H1 (cell line): ENCODE data around the gene ABL2. TPM values are rescaled to one million over a fixed set of nuclear protein-coding genes. Genes with fewer than 3 reads are reported as not detected.

Source experiments
- CTCF ChIA-PET: fragments of 300-600 bp; sonication (Branson Sonifier 250); formaldehyde crosslinking; loops from one replicate; lab custom pipeline; 2021; ENCODE audit not compliant: partially characterized antibody; lab: Charles Lee
- POLR2A ChIA-PET: fragments of 300-600 bp; sonication (Branson Sonifier 250); formaldehyde crosslinking; loops from one replicate; lab custom pipeline; 2021; ENCODE audit warnings: inconsistent platforms; ENCODE audit not compliant: partially characterized antibody; lab: Charles Lee
- DNase-seq, 2 experiments: peaks; one replicate each; pipeline versions ENCODE4 v3.0.0 to v3.0.0-alpha.2; 2010 to 2022; ENCODE audit warnings: low spot score in 2 of 2, low read depth in 1 of 2, mixed read lengths in 1 of 2
- FAIRE-seq: peaks from 2 replicates; lab custom pipeline; 2011; peaks lifted over from hg19 to GRCh38; lab: Jason Lieb, UNC
- H2AFZ ChIP-seq: 2 replicates; pipeline ENCODE4 v1.8.1; 2012; ENCODE audit warnings: low read length, inconsistent platforms
- H2AK5ac ChIP-seq: 2 replicates; pipeline ENCODE4 v1.6.1; 2013; ENCODE audit warnings: low read depth, low read length
- H2BK120ac ChIP-seq: replicated peaks from 2 replicates; pipeline ENCODE3; 2013; ENCODE audit warnings: low read depth, low read length, inconsistent platforms
- H2BK12ac ChIP-seq: 2 replicates; pipeline ENCODE4 v1.6.1; 2013; ENCODE audit warnings: low read depth, low read length
- H2BK15ac ChIP-seq: 2 replicates; pipeline ENCODE4 v1.6.1; 2013; ENCODE audit warnings: low read length
- H2BK20ac ChIP-seq: 2 replicates; pipeline ENCODE4 v1.6.1; 2013; ENCODE audit warnings: low read length
- H2BK5ac ChIP-seq: 2 replicates; pipeline ENCODE4 v1.6.1; 2013; ENCODE audit warnings: low read depth, low read length
- H3K14ac ChIP-seq: 2 replicates; pipeline ENCODE4 v1.6.1; 2013; ENCODE audit warnings: inconsistent platforms; ENCODE audit not compliant: insufficient read length
- H3K18ac ChIP-seq: 2 replicates; pipeline ENCODE4 v1.6.1; 2013; ENCODE audit warnings: low read length; ENCODE audit errors: extremely low read depth
- H3K23ac ChIP-seq: 2 replicates; pipeline ENCODE4 v1.6.1; 2013; ENCODE audit warnings: inconsistent platforms; ENCODE audit not compliant: insufficient read length
- H3K23me2 ChIP-seq: 2 replicates; pipeline ENCODE4 v1.6.1; 2013; ENCODE audit warnings: low read depth, low read length
- H3K27ac ChIP-seq: 2 replicates; pipeline ENCODE4 v1.6.1; 2011; ENCODE audit warnings: low read depth, low read length, inconsistent platforms
- H3K27me3 ChIP-seq, 4 experiments: replicated peaks in 1 of 4; 1 replicate in 1 of 4; 2 replicates in 3 of 4; pipeline versions ENCODE4 v1.6.1 to v1.8.1; 2011 to 2013; ENCODE audit warnings: low read length in 3 of 4, mild to moderate bottlenecking in 3 of 4, inconsistent platforms in 2 of 4, mixed read lengths in 2 of 4, moderate library complexity in 1 of 4; ENCODE audit not compliant: control insufficient read depth in 3 of 4, insufficient read depth in 3 of 4; ENCODE audit errors: extremely low read depth in 1 of 4
- H3K36me3 ChIP-seq, 4 experiments: 2 replicates each; pipeline versions ENCODE4 v1.6.1 to v1.8.1; 2011 to 2013; ENCODE audit warnings: mild to moderate bottlenecking in 4 of 4, low read length in 3 of 4, moderate library complexity in 2 of 4, control low read depth in 1 of 4, inconsistent platforms in 1 of 4; ENCODE audit not compliant: insufficient read depth in 4 of 4, control insufficient read depth in 2 of 4
- H3K4ac ChIP-seq: replicated peaks from 2 replicates; pipeline ENCODE3; 2013; ENCODE audit warnings: low read length, low read depth, mixed read lengths, inconsistent platforms; ENCODE audit not compliant: insufficient read length
- H3K4me1 ChIP-seq, 4 experiments: replicated peaks in 1 of 4; 1 replicate in 1 of 4; 2 replicates in 3 of 4; pipeline versions ENCODE4 v1.6.1 to v1.8.1; 2011 to 2013; ENCODE audit warnings: low read length in 3 of 4, inconsistent platforms in 2 of 4, mixed read lengths in 1 of 4; ENCODE audit not compliant: insufficient read depth in 4 of 4, control insufficient read depth in 3 of 4
- H3K4me2 ChIP-seq, 2 experiments: 2 replicates each; pipeline versions ENCODE4 v1.6.1 to v1.8.1; 2011 to 2013; ENCODE audit warnings: low read depth in 2 of 2, low read length in 2 of 2, control low read depth in 1 of 2, inconsistent platforms in 1 of 2, mild to moderate bottlenecking in 1 of 2; ENCODE audit not compliant: insufficient read depth in 1 of 2
- H3K4me3 ChIP-seq, 4 experiments: fragments of 200-600, 300-600 bp in 1 of 4; sonication (generic), shearing (Covaris generic), sonication (Bioruptor Twin) in 1 of 4; 2 replicates each; pipeline versions ENCODE4 v1.5.1 to v1.8.1; 2011 to 2016; ENCODE audit warnings: low read length in 4 of 4, low read depth in 3 of 4, control low read depth in 2 of 4, inconsistent platforms in 2 of 4, mild to moderate bottlenecking in 2 of 4, mixed read lengths in 1 of 4, moderate library complexity in 1 of 4; ENCODE audit not compliant: insufficient read depth in 2 of 4; ENCODE audit errors: extremely low read depth in 1 of 4
- H3K56ac ChIP-seq: replicated peaks from 2 replicates; pipeline ENCODE3; 2013; ENCODE audit warnings: low read depth, mild to moderate bottlenecking, mixed read lengths, low read length, inconsistent platforms; ENCODE audit not compliant: insufficient read length
- H3K79me1 ChIP-seq: 2 replicates; pipeline ENCODE4 v1.6.1; 2013; ENCODE audit warnings: low read depth, low read length, control low read depth
- H3K79me2 ChIP-seq, 2 experiments: 2 replicates each; pipeline versions ENCODE4 v1.6.1 to v1.8.1; 2012 to 2013; ENCODE audit warnings: low read length in 2 of 2, mild to moderate bottlenecking in 2 of 2, inconsistent platforms in 1 of 2; ENCODE audit not compliant: insufficient read depth in 2 of 2, control insufficient read depth in 1 of 2
- H3K9ac ChIP-seq, 4 experiments: replicated peaks in 1 of 4; 1 replicate in 1 of 4; 2 replicates in 3 of 4; pipeline versions ENCODE4 v1.6.1 to v1.8.1; 2011 to 2013; ENCODE audit warnings: low read depth in 3 of 4, low read length in 3 of 4, control low read depth in 2 of 4, mild to moderate bottlenecking in 2 of 4, moderate library complexity in 2 of 4, inconsistent platforms in 1 of 4; ENCODE audit errors: extremely low read depth in 1 of 4
- H3K9me3 ChIP-seq, 2 experiments: 2 replicates each; pipeline versions ENCODE4 v1.6.1 to v1.8.1; 2012 to 2013; ENCODE audit warnings: mild to moderate bottlenecking in 2 of 2, moderate library complexity in 2 of 2, control low read depth in 1 of 2, inconsistent platforms in 1 of 2, low read depth in 1 of 2, low read length in 1 of 2, mixed read lengths in 1 of 2; ENCODE audit not compliant: insufficient read depth in 2 of 2
- H4K20me1 ChIP-seq, 2 experiments: replicated peaks in 1 of 2; 2 replicates each; pipeline versions ENCODE3 to v1.8.1; 2011 to 2013; ENCODE audit warnings: inconsistent platforms in 2 of 2, low read length in 2 of 2, mild to moderate bottlenecking in 1 of 2; ENCODE audit not compliant: insufficient read depth in 2 of 2, control insufficient read depth in 1 of 2
- H4K5ac ChIP-seq: 2 replicates; pipeline ENCODE4 v1.6.1; 2013; ENCODE audit warnings: low read length, low read depth, mixed read lengths, inconsistent platforms; ENCODE audit not compliant: insufficient read length
- H4K8ac ChIP-seq: 2 replicates; pipeline ENCODE4 v1.8.0; 2013; ENCODE audit warnings: mild to moderate bottlenecking, moderate library complexity, low read length, inconsistent platforms; ENCODE audit not compliant: insufficient read depth; ENCODE audit errors: extremely low read depth
- H4K91ac ChIP-seq: replicated peaks from 2 replicates; pipeline ENCODE3; 2013; ENCODE audit warnings: low read length, mixed read lengths, inconsistent platforms; ENCODE audit not compliant: insufficient read length
- BACH1 ChIP-seq: IDR thresholded peaks from 2 replicates; pipeline ENCODE4 v1.6.1; 2012; ENCODE audit warnings: low read length, improper control_type of control experiment
- CHD1 ChIP-seq: IDR thresholded peaks from 2 replicates; pipeline ENCODE4 v1.6.1; 2012; ENCODE audit warnings: low read depth, low read length, improper control_type of control experiment
- EZH2 ChIP-seq: fragments of 200-600 bp; sonication (generic); IDR thresholded peaks from 2 replicates; pipeline ENCODE4 v1.7.1; 2012; ENCODE audit warnings: low read depth, mild to moderate bottlenecking, moderate library complexity, low read length, inconsistent platforms; ENCODE audit not compliant: severe bottlenecking
- JUN ChIP-seq: IDR thresholded peaks from 2 replicates; pipeline ENCODE4 v1.6.1; 2011; ENCODE audit warnings: low read depth, mild to moderate bottlenecking, improper control_type of control experiment, low read length
- POU5F1 ChIP-seq: IDR thresholded peaks from 2 replicates; pipeline ENCODE4 v1.6.1; 2011; ENCODE audit warnings: low read depth, mild to moderate bottlenecking, low read length, moderate library complexity
- RBBP5 ChIP-seq: IDR thresholded peaks from 2 replicates; pipeline ENCODE4 v1.7.1; 2012; ENCODE audit warnings: low read depth, mild to moderate bottlenecking, inconsistent platforms, low read length, moderate library complexity, borderline replicate concordance
- SAP30 ChIP-seq: fragments of 300-600 bp; sonication (generic); IDR thresholded peaks from 2 replicates; pipeline ENCODE4 v1.7.1; 2012; ENCODE audit warnings: low read length, moderate library complexity, mild to moderate bottlenecking, inconsistent platforms; ENCODE audit not compliant: insufficient read depth, insufficient replicate concordance
- SIN3A ChIP-seq, 2 experiments: IDR thresholded peaks in 1 of 2; conservative IDR thresholded peaks in 1 of 2; 2 replicates each; pipeline ENCODE4 v1.6.1; 2011 to 2012; ENCODE audit warnings: low read length in 2 of 2, improper control_type of control experiment in 1 of 2, low read depth in 1 of 2, mild to moderate bottlenecking in 1 of 2
- SP1 ChIP-seq: IDR thresholded peaks from 2 replicates; pipeline ENCODE4 v1.6.1; 2011; ENCODE audit warnings: low read depth, low read length
- SP4 ChIP-seq: IDR thresholded peaks from 2 replicates; pipeline ENCODE4 v1.6.1; 2012; ENCODE audit warnings: low read length, inconsistent platforms
- YY1 ChIP-seq: IDR thresholded peaks from 2 replicates; pipeline ENCODE4 v1.6.1; 2011; ENCODE audit warnings: low read depth, mild to moderate bottlenecking, low read length
- WGBS, 2 experiments: shearing (Covaris generic) in 1 of 2; methylation state at CpG; one replicate each; pipeline versions ENCODE4 v1.1.6 to v1.1.7; 2013 to 2015; ENCODE audit warnings: low lambda C conversion rate in 2 of 2, mixed read lengths in 2 of 2, inconsistent platforms in 1 of 2, low coverage in 1 of 2, missing lambda C conversion rate in 1 of 2; ENCODE audit not compliant: insufficient replicate concordance in 2 of 2, insufficient coverage in 1 of 2, insufficient read length in 1 of 2; ENCODE audit errors: extremely low coverage in 1 of 2, missing lambda C conversion rate in 1 of 2; 5-methylcytosine and 5-hydroxymethylcytosine counted together
- polyA plus RNA-seq, 7 experiments: library from polyadenylated mRNA; depleted of rRNA in 3 of 7; stranded (reverse) in 5 of 7; unstranded in 2 of 7; fragments of >200 nt in 5 of 7; fragments of 200-250 nt in 2 of 7; gene quantifications; 1 replicate in 5 of 7; 2 replicates in 1 of 7; 4 replicates in 1 of 7; pipeline versions ENCODE4 v1.2.1 to v1.2.3, GENCODE V29; 2011 to 2013; ENCODE audit warnings: missing spikeins in 2 of 7, mixed read lengths in 2 of 7
- total RNA-seq: library from RNA; stranded (reverse); fragmentation: NEBNext Ultra II Directional; extraction: Animal tissue kit (Norgen Biotek cat#: 25700); gene quantifications from 2 replicates; pipeline ENCODE4 v1.2.1, GENCODE V29; 2021
- TF ChIP-seq, protein P1 (sequence below): IDR thresholded peaks from 2 replicates; pipeline ENCODE4 v1.6.1; 2012; ENCODE audit warnings: inconsistent platforms

Gene ABL2
- total and polyA plus RNA-seq, 2 of the 8 experiments (the other 6 are each of a cell fraction or from before 2014, with no cell fraction given), result 4.5 to 19.1 TPM

DNA sequence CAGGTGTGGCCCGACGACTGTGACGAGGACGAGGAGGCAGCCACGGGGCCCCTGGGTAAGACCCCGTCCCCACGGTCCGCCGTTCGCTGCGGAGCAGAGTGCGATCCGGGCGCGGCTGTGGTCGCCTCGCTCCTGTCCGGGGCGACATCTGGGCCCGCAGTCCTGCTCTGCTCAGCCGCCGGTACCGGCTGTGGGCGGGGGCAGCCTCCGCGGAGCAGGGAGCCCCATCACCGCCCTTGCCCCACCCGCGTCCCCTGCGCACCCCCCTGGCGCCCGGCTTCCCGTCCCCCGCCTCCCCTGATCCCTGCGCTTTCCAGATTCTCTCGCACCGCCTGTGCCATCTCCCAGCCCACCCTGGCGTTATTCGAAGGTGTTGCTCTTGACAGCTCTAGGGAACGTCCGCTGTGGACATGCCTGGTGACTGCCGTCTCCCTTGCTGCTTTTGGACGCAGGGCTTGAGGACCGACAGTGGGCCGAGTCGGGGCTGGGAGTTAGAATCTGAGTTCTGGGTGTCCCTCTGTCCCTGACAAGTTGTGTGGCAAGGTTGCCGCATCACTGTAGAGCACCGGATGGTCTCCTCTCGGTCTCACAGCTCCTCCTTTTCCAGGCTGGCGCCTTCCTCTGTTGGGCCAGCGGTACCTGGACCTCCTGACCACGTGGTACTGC is 147.0 kb downstream of the ABL2 start:
- no peaks in the 10 kb centered on the region; a peak in 1 of 8 replicates for H3K36me3 ChIP-seq
- no peak overlapping the region for H4K5ac ChIP-seq
- H3K79me2 ChIP-seq, result no peaks in the 10 kb centered on the region
- ChIA-PET CTCF (interaction anchor here (0.5 to 4.2 kb wide), 5 partner anchors 11 to 286 kb away, joined by 3 to 15 read pairs (median 3); no protein-coding TSS in a partner anchor), POLR2A (interaction anchor here (1.2 to 2.2 kb wide), 5 partner anchors 9 to 38 kb away, joined by 3 to 9 read pairs (median 4); no protein-coding TSS in a partner anchor)
- no peak overlapping the region for H3K56ac ChIP-seq
- no peak overlapping the region for H3K23ac ChIP-seq
- peak overlapping the region; percentile 30; the same call in 1 of the 2 replicates for H2BK5ac ChIP-seq
- 1% methylated on average over 35 of the region's 52 CpGs; no CpG with 5 or more reads in 1 of the 2 experiments for WGBS, 2 experiments
- H2BK20ac ChIP-seq, result no peak overlapping the region
- H3K4me3 ChIP-seq, result peak overlapping the region; percentile 55 to 74 (median 70)
- peak overlapping the region; percentile 68; the same call in 1 of the 2 replicates for H2AFZ ChIP-seq
- H3K4me2 ChIP-seq, result peak overlapping the region; percentile 98 to 99
- DNase-seq (peak in 1 of 2 experiments; percentile 69), FAIRE-seq (no peak)
- peaks cover 0 to 17% (median 10%) of the 10 kb centered on the region in 4 experiments; a peak in 6 of 7 replicates for H3K4me1 ChIP-seq
- peaks cover 3% of the 10 kb centered on the region for H3K79me1 ChIP-seq
- no peaks in the 10 kb centered on the region for H3K9me3 ChIP-seq
- no peaks in the 10 kb centered on the region for H3K27me3 ChIP-seq
- no peak overlapping the region for H3K14ac ChIP-seq
- no peak overlapping the region for H2BK120ac ChIP-seq
- no peak overlapping the region for H4K91ac ChIP-seq
- peak overlapping the region; percentile 90 for H3K18ac ChIP-seq
- H2BK15ac ChIP-seq, result no peak overlapping the region
- H3K23me2 ChIP-seq, result peaks cover 13% of the 10 kb centered on the region
- H2BK12ac ChIP-seq, result no peak overlapping the region
- peak overlapping the region; percentile 70; the same call in 1 of the 2 replicates for H4K8ac ChIP-seq
- no peaks in the 10 kb centered on the region for H4K20me1 ChIP-seq
- no peak overlapping the region for H3K27ac ChIP-seq
- H3K9ac ChIP-seq, result peak overlapping the region; percentile 61 to 72 (median 62); a peak in 6 of 7 replicates
- H2AK5ac ChIP-seq, result no peak overlapping the region
- no peak overlapping the region for H3K4ac ChIP-seq
- TF ChIP-seq EZH2 (no peak), YY1 (no peak), POU5F1 (no peak), SIN3A (conservative IDR thresholded peaks at IDR 0.05 in 1 of 2, IDR thresholded peaks at IDR 0.05 in 1 of 2; ENCODE audit: low read depth in 1 of 2, low read length in 2 of 2) (peak; percentile 37 to 49; a peak in 2 of 4 replicates), SP4 (no peak), BACH1 (no peak), CHD1 (no peak), RBBP5 (no peak), SP1 (no peak), JUN (no peak), SAP30 (peak; percentile 86)
- TF ChIP-seq, protein P1, sequence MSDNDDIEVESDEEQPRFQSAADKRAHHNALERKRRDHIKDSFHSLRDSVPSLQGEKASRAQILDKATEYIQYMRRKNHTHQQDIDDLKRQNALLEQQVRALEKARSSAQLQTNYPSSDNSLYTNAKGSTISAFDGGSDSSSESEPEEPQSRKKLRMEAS, result peak; percentile 78
